Trophoblast cell (in vitro differentiated cells and primary cell): ENCODE data around the gene ELOVL7.
"Not testable (repeated sequence)": the region's sequence is repeated elsewhere in the genome, so short reads cannot be mapped to it uniquely, and the experiment has no call there.

Source experiments
- DNase-seq, 2 donors: peaks; one replicate each; pipeline ENCODE4 v3.0.0-alpha.2; 2016
- H2AFZ ChIP-seq: 2 replicates; pipeline ENCODE4 v1.6.1; 2013; ENCODE audit warnings: low read length, moderate library complexity, mild to moderate bottlenecking; ENCODE audit not compliant: insufficient read depth, poor library complexity
- H2AK5ac ChIP-seq: 2 replicates; pipeline ENCODE4 v1.6.1; 2013; ENCODE audit warnings: mild to moderate bottlenecking, low read length
- H2BK120ac ChIP-seq: 2 replicates; pipeline ENCODE4 v1.6.1; 2013; ENCODE audit warnings: low read length, mild to moderate bottlenecking, moderate library complexity; ENCODE audit not compliant: insufficient read depth, poor library complexity
- H2BK12ac ChIP-seq: 2 replicates; pipeline ENCODE4 v1.6.1; 2013; ENCODE audit warnings: mild to moderate bottlenecking, low read length, moderate library complexity
- H2BK5ac ChIP-seq: 2 replicates; pipeline ENCODE4 v1.6.1; 2013; ENCODE audit warnings: low read length, low read depth, moderate library complexity, mild to moderate bottlenecking; ENCODE audit not compliant: poor library complexity
- H3K14ac ChIP-seq: 2 replicates; pipeline ENCODE4 v1.6.1; 2013; ENCODE audit warnings: mild to moderate bottlenecking, low read length
- H3K18ac ChIP-seq: 2 replicates; pipeline ENCODE4 v1.6.1; 2013; ENCODE audit warnings: mild to moderate bottlenecking, low read length
- H3K23ac ChIP-seq: 2 replicates; pipeline ENCODE4 v1.6.1; 2013; ENCODE audit warnings: low read length
- H3K27ac ChIP-seq: 2 replicates; pipeline ENCODE4 v1.5.1; 2013; ENCODE audit warnings: low read depth, mild to moderate bottlenecking, inconsistent platforms, low read length, moderate library complexity
- H3K27me3 ChIP-seq: 2 replicates; pipeline ENCODE4 v1.6.1; 2013; ENCODE audit warnings: inconsistent platforms, mild to moderate bottlenecking, low read length, moderate library complexity; ENCODE audit not compliant: insufficient read depth
- H3K36me3 ChIP-seq, 2 experiments: 1 replicate in 1 of 2; 2 replicates in 1 of 2; pipeline ENCODE4 v1.6.1; 2013; ENCODE audit warnings: low read length in 2 of 2, mild to moderate bottlenecking in 2 of 2, moderate library complexity in 1 of 2; ENCODE audit not compliant: insufficient read depth in 2 of 2, control insufficient read depth in 1 of 2
- H3K4ac ChIP-seq: 2 replicates; pipeline ENCODE4 v1.6.1; 2013; ENCODE audit warnings: low read depth, mild to moderate bottlenecking, low read length, moderate library complexity
- H3K4me1 ChIP-seq, 2 experiments: 1 replicate in 1 of 2; 2 replicates in 1 of 2; pipeline ENCODE4 v1.6.1; 2013; ENCODE audit warnings: low read length in 2 of 2, mild to moderate bottlenecking in 2 of 2, moderate library complexity in 1 of 2; ENCODE audit not compliant: insufficient read depth in 2 of 2, control insufficient read depth in 1 of 2
- H3K4me2 ChIP-seq: 2 replicates; pipeline ENCODE4 v1.6.1; 2013; ENCODE audit warnings: inconsistent platforms, mild to moderate bottlenecking, low read length, moderate library complexity
- H3K4me3 ChIP-seq: 2 replicates; pipeline ENCODE4 v1.5.1; 2013; ENCODE audit warnings: mild to moderate bottlenecking, low read depth, low read length, inconsistent platforms
- H3K79me1 ChIP-seq: one replicate; pipeline ENCODE4 v1.6.1; 2013; ENCODE audit warnings: low read length
- H3K79me2 ChIP-seq: 2 replicates; pipeline ENCODE4 v1.6.1; 2013; ENCODE audit warnings: low read length, mild to moderate bottlenecking; ENCODE audit not compliant: control insufficient read depth, insufficient read depth, poor library complexity
- H3K9ac ChIP-seq: 2 replicates; pipeline ENCODE4 v1.6.1; 2013; ENCODE audit warnings: mild to moderate bottlenecking, low read length
- H3K9me3 ChIP-seq: 2 replicates; pipeline ENCODE4 v1.6.1; 2013; ENCODE audit warnings: low read depth, mild to moderate bottlenecking, control low read depth, inconsistent platforms, low read length; ENCODE audit not compliant: insufficient read depth
- H4K12ac ChIP-seq: 2 replicates; pipeline ENCODE4 v1.6.1; 2013; ENCODE audit warnings: low read depth, mild to moderate bottlenecking, low read length, moderate library complexity
- H4K8ac ChIP-seq: 2 replicates; pipeline ENCODE4 v1.6.1; 2013; ENCODE audit warnings: low read depth, mild to moderate bottlenecking, low read length, moderate library complexity
- H4K91ac ChIP-seq: one replicate; pipeline ENCODE4 v1.6.1; 2013; ENCODE audit warnings: low read depth, mild to moderate bottlenecking, low read length, moderate library complexity
- WGBS: extraction: QIAGEN DNeasy Blood & Tissue Kit; methylation state at CpG from one replicate; pipeline ENCODE4 v1.1.7; 2013; ENCODE audit warnings: missing lambda C conversion rate; ENCODE audit not compliant: insufficient read length, insufficient coverage; ENCODE audit errors: extremely low coverage; 5-methylcytosine and 5-hydroxymethylcytosine counted together

Gene ELOVL7

DNA sequence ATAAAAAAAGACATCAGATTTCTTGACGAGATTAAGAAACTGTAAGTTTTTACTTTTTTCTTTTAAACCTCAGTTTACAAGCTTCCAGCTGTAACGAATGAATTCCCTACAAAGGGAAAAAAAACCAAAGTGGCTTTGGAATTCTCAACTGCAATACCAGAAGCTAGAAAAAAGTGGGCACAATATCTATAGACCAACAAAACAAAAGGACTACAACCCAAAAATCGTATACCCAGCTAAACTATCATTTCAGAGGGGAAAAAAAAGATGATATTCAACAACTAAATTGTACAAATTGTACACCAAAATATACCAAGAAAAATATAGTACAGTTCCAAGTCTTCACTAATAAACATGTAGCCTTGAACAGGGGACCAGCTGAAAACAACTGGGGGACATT is 26.8 kb upstream of the ELOVL7 start:
- H4K12ac ChIP-seq: no peak overlapping the region
- H3K23ac ChIP-seq: no peak overlapping the region
- no peaks in the 10 kb centered on the region for H3K79me2 ChIP-seq
- no peak overlapping the region for H2BK120ac ChIP-seq
- H3K9ac ChIP-seq: no peak overlapping the region
- no peak for DNase-seq
- H3K4me1 ChIP-seq: no peaks in the 10 kb centered on the region
- no peak overlapping the region for H4K91ac ChIP-seq
- no peak overlapping the region for H3K4me3 ChIP-seq
- no peak overlapping the region for H2AK5ac ChIP-seq
- no peak overlapping the region for H3K14ac ChIP-seq
- H3K9me3 ChIP-seq: peaks cover 2% of the 10 kb centered on the region
- WGBS: no CpG with 5 or more reads among the region's 3 CpGs
- no peak overlapping the region for H3K4me2 ChIP-seq
- H3K27ac ChIP-seq: no peak overlapping the region
- H2BK12ac ChIP-seq: no peak overlapping the region
- H2AFZ ChIP-seq: no peak overlapping the region
- no peak overlapping the region for H3K4ac ChIP-seq
- H4K8ac ChIP-seq: no peak overlapping the region
- no peaks in the 10 kb centered on the region for H3K36me3 ChIP-seq
- H3K18ac ChIP-seq: no peak overlapping the region
- H3K79me1 ChIP-seq: no peaks in the 10 kb centered on the region
- H2BK5ac ChIP-seq: no peak overlapping the region
- no peaks in the 10 kb centered on the region for H3K27me3 ChIP-seq

GRCh38 chr5:60860572-60860971 is 16.5 kb upstream of the ELOVL7 start:
- H2AK5ac ChIP-seq: not testable (repeated sequence)
- WGBS: no CpG with 5 or more reads among the region's 16 CpGs

DNA sequence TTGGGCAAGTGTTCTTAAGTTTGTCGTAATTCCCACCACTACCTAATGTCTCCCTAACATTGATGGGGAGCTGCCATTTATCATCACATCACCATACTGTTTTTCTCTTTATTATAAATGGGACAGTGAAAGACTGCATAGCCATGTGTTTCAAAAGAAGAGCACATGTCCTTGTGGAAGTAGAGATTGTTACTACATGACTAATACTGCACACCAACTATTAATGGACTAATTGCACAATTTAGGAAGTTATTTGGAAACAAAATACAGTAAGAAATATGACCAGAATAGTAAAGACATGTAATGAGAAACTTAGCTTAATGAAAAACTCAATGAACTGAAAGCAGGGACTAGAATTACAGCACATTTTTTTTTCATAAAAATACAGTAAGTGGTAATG is 12.0 kb upstream of the ELOVL7 start:
- no peak overlapping the region for H3K27ac ChIP-seq
- H2AFZ ChIP-seq: no peak overlapping the region
- H4K8ac ChIP-seq: no peak overlapping the region
- H3K27me3 ChIP-seq: no peaks in the 10 kb centered on the region
- no peak overlapping the region for H3K4me3 ChIP-seq
- no peak overlapping the region for H4K91ac ChIP-seq
- no peak overlapping the region for H2BK5ac ChIP-seq
- no peaks in the 10 kb centered on the region for H3K4me1 ChIP-seq
- no peak overlapping the region for H3K18ac ChIP-seq
- no peak overlapping the region for H3K23ac ChIP-seq
- H2AK5ac ChIP-seq: no peak overlapping the region
- H3K79me2 ChIP-seq: no peaks in the 10 kb centered on the region
- no CpG with 5 or more reads among the region's 1 CpG for WGBS
- H3K9ac ChIP-seq: no peak overlapping the region
- no peak overlapping the region for H4K12ac ChIP-seq
- H3K14ac ChIP-seq: no peak overlapping the region
- peak in 1 of 2 donors; percentile 78 for DNase-seq
- H2BK120ac ChIP-seq: no peak overlapping the region
- no peaks in the 10 kb centered on the region for H3K79me1 ChIP-seq
- H3K4me2 ChIP-seq: no peak overlapping the region
- no peaks in the 10 kb centered on the region for H3K36me3 ChIP-seq
- H3K4ac ChIP-seq: no peak overlapping the region
- H3K9me3 ChIP-seq: no peaks in the 10 kb centered on the region
- H2BK12ac ChIP-seq: no peak overlapping the region

More at GRCh38 chr5:60860572-60860971, 16.5 kb upstream of the ELOVL7 start:
- H3K79me1 ChIP-seq, H3K18ac ChIP-seq, H3K4me3 ChIP-seq, H2AFZ ChIP-seq, H4K12ac ChIP-seq, H3K4me2 ChIP-seq, H3K14ac ChIP-seq, H3K79me2 ChIP-seq, H3K9me3 ChIP-seq, H3K4ac ChIP-seq, H4K91ac ChIP-seq, H3K4me1 ChIP-seq, H2BK120ac ChIP-seq, H2BK12ac ChIP-seq, H4K8ac ChIP-seq, H2BK5ac ChIP-seq, H3K9ac ChIP-seq, H3K36me3 ChIP-seq, H3K27ac ChIP-seq, H3K27me3 ChIP-seq, DNase-seq, H3K23ac ChIP-seq: not testable (repeated sequence)

GRCh38 chr5:60852940-60853339 is 8.9 kb upstream of the ELOVL7 start:
- Histone ChIP-seq H3K18ac (no peak overlapping the region), H3K4me3 (no peak overlapping the region), H3K9me3 (no peaks in the 10 kb centered on the region), H2AFZ (no peak overlapping the region), H3K36me3 (no peaks in the 10 kb centered on the region), H4K12ac (no peak overlapping the region), H3K79me2 (no peaks in the 10 kb centered on the region), H3K4ac (no peak overlapping the region), H3K4me2 (no peak overlapping the region), H3K4me1 (no peaks in the 10 kb centered on the region), H3K79me1 (no peaks in the 10 kb centered on the region), H2BK120ac (no peak overlapping the region), H3K9ac (no peak overlapping the region), H4K91ac (no peak overlapping the region), H2BK5ac (no peak overlapping the region), H3K27me3 (no peaks in the 10 kb centered on the region), H3K23ac (no peak overlapping the region), H4K8ac (no peak overlapping the region), H3K27ac (no peak overlapping the region), H3K14ac (no peak overlapping the region), H2AK5ac (no peak overlapping the region), H2BK12ac (no peak overlapping the region)
- WGBS: no CpG with 5 or more reads among the region's 3 CpGs
- peak; percentile 83 to 89 for DNase-seq
